Measurements from ENCODE around the gene DLX6.

DNA sequence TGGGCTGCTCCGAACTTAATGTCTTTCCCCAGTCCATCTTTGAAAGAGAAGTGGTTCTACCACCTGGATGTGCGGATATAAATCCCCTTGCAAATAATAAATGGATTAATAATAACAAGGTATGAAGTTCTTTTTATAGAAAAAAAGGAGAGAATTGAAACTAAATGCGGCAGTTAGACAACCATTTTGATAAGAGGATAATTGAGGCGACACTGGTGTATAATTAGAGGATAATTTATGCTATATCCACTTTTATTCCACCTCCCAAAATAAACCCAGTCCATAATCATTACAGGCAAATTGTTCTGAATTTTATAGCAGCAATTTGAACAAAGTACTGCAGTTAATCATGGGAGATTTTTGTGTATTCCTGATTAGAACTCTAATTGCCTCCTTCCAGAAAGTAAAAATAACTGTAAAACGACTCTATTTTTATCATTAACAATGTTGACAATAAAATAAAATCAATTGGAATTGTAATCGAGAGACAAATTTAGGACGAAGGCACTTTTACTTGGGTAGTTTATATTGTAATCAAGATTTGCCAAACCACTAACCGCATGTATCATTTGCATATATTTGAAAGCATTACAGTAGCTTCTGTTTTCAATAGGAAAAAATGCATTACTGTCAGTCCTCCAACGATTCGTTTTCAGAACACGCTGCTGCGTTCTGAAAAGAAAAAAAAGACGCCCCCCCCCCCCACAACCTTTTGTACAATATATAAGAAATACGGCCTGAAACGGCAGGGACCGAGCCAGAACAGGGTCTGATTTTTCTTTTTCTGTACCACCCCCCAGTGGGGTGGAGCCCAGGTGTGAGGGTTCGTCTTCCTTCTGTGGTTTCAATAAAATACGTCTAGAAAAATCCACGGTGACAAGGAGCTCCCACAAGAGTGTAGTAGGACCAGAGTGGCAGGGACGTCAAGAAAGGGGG lies 838 bp upstream of the DLX6 start:
- TF ChIP-seq, protein P1, sequence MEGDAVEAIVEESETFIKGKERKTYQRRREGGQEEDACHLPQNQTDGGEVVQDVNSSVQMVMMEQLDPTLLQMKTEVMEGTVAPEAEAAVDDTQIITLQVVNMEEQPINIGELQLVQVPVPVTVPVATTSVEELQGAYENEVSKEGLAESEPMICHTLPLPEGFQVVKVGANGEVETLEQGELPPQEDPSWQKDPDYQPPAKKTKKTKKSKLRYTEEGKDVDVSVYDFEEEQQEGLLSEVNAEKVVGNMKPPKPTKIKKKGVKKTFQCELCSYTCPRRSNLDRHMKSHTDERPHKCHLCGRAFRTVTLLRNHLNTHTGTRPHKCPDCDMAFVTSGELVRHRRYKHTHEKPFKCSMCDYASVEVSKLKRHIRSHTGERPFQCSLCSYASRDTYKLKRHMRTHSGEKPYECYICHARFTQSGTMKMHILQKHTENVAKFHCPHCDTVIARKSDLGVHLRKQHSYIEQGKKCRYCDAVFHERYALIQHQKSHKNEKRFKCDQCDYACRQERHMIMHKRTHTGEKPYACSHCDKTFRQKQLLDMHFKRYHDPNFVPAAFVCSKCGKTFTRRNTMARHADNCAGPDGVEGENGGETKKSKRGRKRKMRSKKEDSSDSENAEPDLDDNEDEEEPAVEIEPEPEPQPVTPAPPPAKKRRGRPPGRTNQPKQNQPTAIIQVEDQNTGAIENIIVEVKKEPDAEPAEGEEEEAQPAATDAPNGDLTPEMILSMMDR (IDR thresholded peaks at IDR 0.05; ENCODE audit: low read depth, low read length, poor library complexity, severe bottlenecking), result no peak
- TF ChIP-seq EZH2phosphoT487 (IDR thresholded peaks at IDR 0.05; ENCODE audit: borderline replicate concordance, low read length), result no peak
